GM21529 (cell line): ENCODE measurements around the gene SERINC5.
"Not testable (repeated sequence)": the region's sequence is repeated elsewhere in the genome, so short reads cannot be mapped to it uniquely, and the experiment has no call there.

Experiments
- ATAC-seq: cut with Tn5 transposase; IDR thresholded peaks from one replicate; pipeline ENCODE4 v1.9.1; 2021; ENCODE audit not compliant: unreplicated experiment

The SERINC5 gene

GRCh38 chr5:80143491-80143890, 112.4 kb downstream of the SERINC5 start:
- ATAC-seq: no peak

GRCh38 chr5:80142996-80143395, 112.9 kb downstream of the SERINC5 start:
- no peak for ATAC-seq

GRCh38 chr5:80141681-80142080, 114.2 kb downstream of the SERINC5 start:
- no peak for ATAC-seq

GRCh38 chr5:80141147-80141671, 114.6 kb downstream of the SERINC5 start:
- ATAC-seq: no peak

GRCh38 chr5:80140496-80140895, 115.4 kb downstream of the SERINC5 start:
- no peak for ATAC-seq

GRCh38 chr5:80139466-80139972, 116.3 kb downstream of the SERINC5 start:
- no peak for ATAC-seq

- ATAC-seq: no peak
These were observed 117.4 kb downstream of the SERINC5 start for GRCh38 chr5:80138486-80138885.

GRCh38 chr5:80136798-80137197, 119.0 kb downstream of the SERINC5 start:
- not testable (repeated sequence) for ATAC-seq

GRCh38 chr5:80134876-80135275, 121.0 kb downstream of the SERINC5 start:
- ATAC-seq: no peak

- no peak for ATAC-seq
These were observed 126.7 kb downstream of the SERINC5 start for GRCh38 chr5:80129146-80129545.

GRCh38 chr5:80128141-80128540, 127.7 kb downstream of the SERINC5 start:
- ATAC-seq: no peak

- no peak for ATAC-seq
These were observed 128.7 kb downstream of the SERINC5 start for GRCh38 chr5:80127116-80127552.

- peak; percentile 67 for ATAC-seq
These were observed 129.8 kb downstream of the SERINC5 start for GRCh38 chr5:80125962-80126480.

- peak; percentile 85 for ATAC-seq
These were observed 130.6 kb downstream of the SERINC5 start for GRCh38 chr5:80125022-80125961.

- ATAC-seq: no peak
These were observed 131.5 kb downstream of the SERINC5 start for GRCh38 chr5:80124121-80124918.

- no peak for ATAC-seq
These were observed 133.3 kb downstream of the SERINC5 start for GRCh38 chr5:80122579-80122978.

GRCh38 chr5:80119372-80119771, 136.5 kb downstream of the SERINC5 start:
- no peak for ATAC-seq

GRCh38 chr5:80117446-80117845, 138.4 kb downstream of the SERINC5 start:
- no peak for ATAC-seq

- no peak for ATAC-seq
These were observed 139.4 kb downstream of the SERINC5 start for GRCh38 chr5:80116465-80116864.

GRCh38 chr5:80116000-80116399, 139.8 kb downstream of the SERINC5 start:
- ATAC-seq: no peak

- ATAC-seq: no peak
These were observed 141.0 kb downstream of the SERINC5 start for GRCh38 chr5:80114860-80115259.
